Thyroid gland (tissue), 4 donors: ENCODE measurements around the gene BHLHE41.

Source experiments
- CTCF ChIP-seq, 6 experiments: fragments of 200-600 bp in 3 of 6; fragments of 450-650 bp in 3 of 6; sonication (generic) in 3 of 6; IDR thresholded peaks; one replicate each; pipeline ENCODE4 v1.5.1; 2016 to 2019; ENCODE audit warnings: antibody characterized with exemption in 6 of 6, mild to moderate bottlenecking in 2 of 6, inconsistent platforms in 1 of 6, moderate library complexity in 1 of 6
- POLR2A ChIP-seq, 2 donors: fragments of 450-650 bp; IDR thresholded peaks; one replicate each; pipeline ENCODE4 v1.6.1; 2017; ENCODE audit warnings: antibody characterized with exemption in 2 of 2, mild to moderate bottlenecking in 2 of 2, moderate library complexity in 1 of 2

GRCh38 chr12:26162905-26163304 lies 38.1 kb upstream of the BHLHE41 start:
- TF ChIP-seq CTCF (IDR thresholded peaks at IDR 0.05) (no peak), POLR2A (IDR thresholded peaks at IDR 0.05) (no peak)
